Testis (tissue), 2 donors: ENCODE results near the gene MAN1A2.

ENCODE experiments used
- POLR2A ChIP-seq: fragments of 450-650 bp; IDR thresholded peaks from one replicate; pipeline ENCODE4 v1.6.1; 2017; ENCODE audit warnings: antibody characterized with exemption, mild to moderate bottlenecking, moderate library complexity
- TF ChIP-seq, protein P1 (sequence below), 3 experiments: fragments of 450-650 bp in 2 of 3; fragments of 200-600 bp in 1 of 3; sonication (generic) in 1 of 3; IDR thresholded peaks; one replicate each; pipeline ENCODE4 v1.5.1; 2016 to 2019; ENCODE audit warnings: antibody characterized with exemption in 3 of 3, mild to moderate bottlenecking in 2 of 3, moderate library complexity in 1 of 3

DNA sequence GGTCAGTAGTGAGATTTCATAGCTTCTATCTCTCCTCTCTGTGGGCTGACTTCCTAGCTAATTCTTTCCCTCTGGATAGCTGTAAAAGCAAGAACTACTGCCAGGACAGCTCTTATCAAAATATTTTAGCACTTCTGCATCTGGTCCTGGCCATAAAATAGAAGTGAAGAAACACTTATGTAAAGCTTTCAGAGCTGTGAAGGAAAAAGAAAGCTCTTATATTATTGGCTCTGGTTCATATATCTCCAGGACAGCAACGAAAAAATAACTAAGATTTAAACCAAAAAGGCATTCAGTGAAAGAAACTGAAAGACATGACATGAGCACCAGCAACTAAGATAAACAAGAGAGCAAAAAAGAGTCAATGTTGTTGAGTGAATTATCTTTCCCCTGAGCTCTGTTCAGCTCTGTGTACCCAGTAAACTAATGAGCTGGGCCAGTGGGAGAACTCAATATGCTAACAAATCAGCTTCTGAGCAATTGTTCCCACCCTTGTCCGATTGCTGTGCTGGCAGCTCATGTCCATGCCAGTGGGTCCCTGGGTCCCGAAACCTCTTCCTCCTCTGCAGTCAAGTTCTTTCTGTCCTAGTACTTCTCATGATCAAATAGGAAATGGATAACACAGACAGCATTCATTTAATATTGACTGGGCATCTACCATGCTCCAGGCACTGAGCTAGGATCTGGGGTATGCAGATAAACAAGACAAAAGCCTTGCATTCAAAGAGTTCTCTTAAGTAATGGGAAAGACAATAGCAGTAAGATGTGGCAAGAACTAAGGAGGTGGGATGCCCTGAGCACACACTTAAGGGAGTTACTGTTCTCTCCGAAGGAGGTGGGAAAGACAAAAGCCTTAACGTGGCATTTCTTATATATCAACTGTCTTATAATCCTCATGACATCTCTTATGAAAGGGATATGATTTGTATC lies 45.3 kb upstream of the MAN1A2 start:
- TF ChIP-seq, protein P1, sequence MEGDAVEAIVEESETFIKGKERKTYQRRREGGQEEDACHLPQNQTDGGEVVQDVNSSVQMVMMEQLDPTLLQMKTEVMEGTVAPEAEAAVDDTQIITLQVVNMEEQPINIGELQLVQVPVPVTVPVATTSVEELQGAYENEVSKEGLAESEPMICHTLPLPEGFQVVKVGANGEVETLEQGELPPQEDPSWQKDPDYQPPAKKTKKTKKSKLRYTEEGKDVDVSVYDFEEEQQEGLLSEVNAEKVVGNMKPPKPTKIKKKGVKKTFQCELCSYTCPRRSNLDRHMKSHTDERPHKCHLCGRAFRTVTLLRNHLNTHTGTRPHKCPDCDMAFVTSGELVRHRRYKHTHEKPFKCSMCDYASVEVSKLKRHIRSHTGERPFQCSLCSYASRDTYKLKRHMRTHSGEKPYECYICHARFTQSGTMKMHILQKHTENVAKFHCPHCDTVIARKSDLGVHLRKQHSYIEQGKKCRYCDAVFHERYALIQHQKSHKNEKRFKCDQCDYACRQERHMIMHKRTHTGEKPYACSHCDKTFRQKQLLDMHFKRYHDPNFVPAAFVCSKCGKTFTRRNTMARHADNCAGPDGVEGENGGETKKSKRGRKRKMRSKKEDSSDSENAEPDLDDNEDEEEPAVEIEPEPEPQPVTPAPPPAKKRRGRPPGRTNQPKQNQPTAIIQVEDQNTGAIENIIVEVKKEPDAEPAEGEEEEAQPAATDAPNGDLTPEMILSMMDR (IDR thresholded peaks at IDR 0.05) = no peak
- TF ChIP-seq POLR2A = no peak
